A673 (cell line): Measurements from ENCODE around the gene MED10. TPM values are rescaled to one million over a fixed set of nuclear protein-coding genes. Genes with fewer than 3 reads are reported as not detected.
A peak's percentile ranks its signal among the peaks of the same experiment; 100 is the strongest.

Source experiments
- BruUV-seq: library from RNA; stranded (reverse); fragments of 400-500 nt; replicated peaks from 2 replicates; lab custom pipeline; 2021; lab: Mats Ljungman, UMichigan
- CTCF ChIA-PET: fragments of 300-600 bp; sonication (Branson Sonifier 250); formaldehyde crosslinking; loops from one replicate; lab custom pipeline; 2022; ENCODE audit warnings: antibody characterized with exemption; lab: Charles Lee
- POLR2A ChIA-PET: fragments of 300-600 bp; sonication (Branson Sonifier 250); formaldehyde crosslinking; loops from one replicate; lab custom pipeline; 2022; ENCODE audit warnings: antibody characterized with exemption; ENCODE audit not compliant: low non-redundant PET; lab: Charles Lee
- DNase-seq: peaks from one replicate; pipeline ENCODE4 v3.0.0-alpha.2; 2015; ENCODE audit warnings: low spot score
- H3K27ac ChIP-seq: fragments of 200-600 bp; sonication (generic); 2 replicates; pipeline ENCODE4 v1.5.1; 2016; ENCODE audit warnings: mixed run types, low read depth, mild to moderate bottlenecking, mixed read lengths, antibody characterized with exemption, low read length; ENCODE audit not compliant: poor library complexity, severe bottlenecking
- H3K27me3 ChIP-seq: fragments of 200-600 bp; sonication (generic); replicated peaks from 2 replicates; pipeline ENCODE4 v1.6.1; 2017; ENCODE audit warnings: mixed run types, low read depth, mild to moderate bottlenecking, mixed read lengths, antibody characterized with exemption, low read length; ENCODE audit not compliant: insufficient read depth, poor library complexity
- H3K36me3 ChIP-seq: fragments of 200-600 bp; sonication (generic); 2 replicates; pipeline ENCODE4 v1.6.1; 2016; ENCODE audit warnings: mixed run types, mild to moderate bottlenecking, mixed read lengths, antibody characterized with exemption, low read length; ENCODE audit not compliant: insufficient read depth, poor library complexity, severe bottlenecking
- H3K4me1 ChIP-seq: fragments of 200-600 bp; sonication (generic); 2 replicates; pipeline ENCODE4 v1.6.1; 2017; ENCODE audit warnings: mixed run types, mild to moderate bottlenecking, mixed read lengths, antibody characterized with exemption, low read length; ENCODE audit not compliant: insufficient read depth, poor library complexity, severe bottlenecking
- H3K4me3 ChIP-seq: fragments of 200-600 bp; sonication (generic); 2 replicates; pipeline ENCODE4 v1.5.1; 2016; ENCODE audit warnings: low read depth, mixed run types, mild to moderate bottlenecking, mixed read lengths, low read length; ENCODE audit not compliant: poor library complexity, severe bottlenecking
- H3K9me3 ChIP-seq: fragments of 200-600 bp; sonication (generic); 2 replicates; pipeline ENCODE4 v1.6.1; 2016; ENCODE audit warnings: mixed run types, low read depth, mild to moderate bottlenecking, mixed read lengths, antibody characterized with exemption, low read length; ENCODE audit not compliant: poor library complexity, severe bottlenecking
- CTCF ChIP-seq: fragments of 300-800, 200-600 bp; sonication (generic); conservative IDR thresholded peaks from 2 replicates; pipeline ENCODE4 v1.5.1; 2017; ENCODE audit warnings: low read depth, mild to moderate bottlenecking, antibody characterized with exemption, low read length, moderate library complexity, mixed read lengths
- EZH2 ChIP-seq: fragments of 200-600 bp; sonication (generic); IDR thresholded peaks from 2 replicates; pipeline ENCODE4 v1.6.1; 2017; ENCODE audit warnings: borderline replicate concordance, low read depth, mild to moderate bottlenecking, mixed read lengths, antibody characterized with exemption, low read length; ENCODE audit not compliant: poor library complexity, severe bottlenecking
- intact Hi-C: fragments of 100-400 bp; cut with micrococcal nuclease; formaldehyde crosslinking; loops from one replicate; pipeline ENCODE4 v1.10.0; 2022; ENCODE audit not compliant: unreplicated experiment
- total RNA-seq: library from RNA; stranded (reverse); gene quantifications from 2 replicates; pipeline ENCODE4 v1.2.3, GENCODE V29; 2021

MED10 gene
- total RNA-seq, 1 experiment from 2014 or later: 59.9 TPM

- Histone ChIP-seq H3K4me3 (no peak overlapping the region), H3K27ac (no peak overlapping the region), H3K27me3 (peaks cover 8% of the 10 kb centered on the region), H3K4me1 (no peaks in the 10 kb centered on the region), H3K36me3 (no peaks in the 10 kb centered on the region), H3K9me3 (no peaks in the 10 kb centered on the region)
- intact Hi-C loops: no loop called here
- POLR2A ChIA-PET: no interaction called here
- CTCF ChIA-PET: no interaction called here
- TF ChIP-seq CTCF: no peak
- no peak for TF ChIP-seq EZH2
- no TSS peak for BruUV-seq
- no peak for DNase-seq
Observed at GRCh38 chr5:6340100-6340499, 38.2 kb downstream of the MED10 start.

GRCh38 chr5:6338871-6339270, 39.5 kb downstream of the MED10 start:
- no peak overlapping the region for H3K27ac ChIP-seq
- ChIA-PET CTCF (no interaction called here), POLR2A (no interaction called here)
- TF ChIP-seq CTCF (no peak), EZH2 (no peak)
- H3K27me3 ChIP-seq: peaks cover 3% of the 10 kb centered on the region
- no peaks in the 10 kb centered on the region for H3K4me1 ChIP-seq
- intact Hi-C loops: no loop called here
- H3K9me3 ChIP-seq: no peaks in the 10 kb centered on the region
- no peak for DNase-seq
- no TSS peak for BruUV-seq
- H3K4me3 ChIP-seq: no peak overlapping the region
- H3K36me3 ChIP-seq: no peaks in the 10 kb centered on the region

- peak; percentile 50 for DNase-seq
- Histone ChIP-seq H3K27me3 (peaks cover 3% of the 10 kb centered on the region), H3K4me3 (no peak overlapping the region), H3K4me1 (no peaks in the 10 kb centered on the region), H3K9me3 (no peaks in the 10 kb centered on the region), H3K27ac (no peak overlapping the region), H3K36me3 (no peaks in the 10 kb centered on the region)
- no peak for TF ChIP-seq CTCF
- TF ChIP-seq EZH2: no peak
- CTCF ChIA-PET: interaction anchor here (0.6 kb wide), 1 partner anchor 147 kb away, joined by 3 read pairs; no protein-coding TSS in a partner anchor
- POLR2A ChIA-PET: no interaction called here
- intact Hi-C loops: no loop called here
- BruUV-seq: no TSS peak
Observed at GRCh38 chr5:6338135-6338534, 40.2 kb downstream of the MED10 start.
